HUES48 (cell line): ENCODE measurements around the gene SLC27A4.
"Not testable (repeated sequence)": the region's sequence is repeated elsewhere in the genome, so short reads cannot be mapped to it uniquely, and the experiment has no call there.

Experiments
- H3K27ac ChIP-seq: one replicate; pipeline ENCODE4 v1.7.0; 2013; ENCODE audit warnings: low read depth, low read length, inconsistent platforms
- H3K27me3 ChIP-seq: 2 replicates; pipeline ENCODE4 v1.6.1; 2013; ENCODE audit warnings: mild to moderate bottlenecking, low read length; ENCODE audit not compliant: control insufficient read depth, insufficient read depth
- H3K36me3 ChIP-seq: 2 replicates; pipeline ENCODE4 v1.6.1; 2013; ENCODE audit warnings: low read length; ENCODE audit not compliant: control insufficient read depth, insufficient read depth
- H3K4me1 ChIP-seq: 2 replicates; pipeline ENCODE4 v1.6.1; 2013; ENCODE audit warnings: mild to moderate bottlenecking, low read length; ENCODE audit not compliant: control insufficient read depth, insufficient read depth
- H3K4me3 ChIP-seq: 2 replicates; pipeline ENCODE4 v1.5.1; 2013; ENCODE audit warnings: mild to moderate bottlenecking, low read depth, low read length
- H3K9ac ChIP-seq: 2 replicates; pipeline ENCODE4 v1.6.1; 2013; ENCODE audit warnings: mild to moderate bottlenecking, low read depth, low read length, moderate library complexity
- H3K9me3 ChIP-seq: 2 replicates; pipeline ENCODE4 v1.6.1; 2013; ENCODE audit warnings: low read length; ENCODE audit not compliant: control insufficient read depth, insufficient read depth

SLC27A4 gene

GRCh38 chr9:128325629-128326028 is 14.7 kb upstream of the SLC27A4 start:
- H3K36me3 ChIP-seq, result peaks cover 46% of the 10 kb centered on the region
- no peak overlapping the region for H3K27ac ChIP-seq
- no peak overlapping the region for H3K4me3 ChIP-seq
- H3K9me3 ChIP-seq, result no peaks in the 10 kb centered on the region
- no peaks in the 10 kb centered on the region; the same call in 1 of the 2 replicates for H3K4me1 ChIP-seq
- no peak overlapping the region for H3K9ac ChIP-seq
- no peaks in the 10 kb centered on the region for H3K27me3 ChIP-seq

- Histone ChIP-seq H3K9ac (no peak overlapping the region), H3K4me3 (no peak overlapping the region), H3K9me3 (no peaks in the 10 kb centered on the region), H3K36me3 (peaks cover 27% of the 10 kb centered on the region), H3K27ac (no peak overlapping the region), H3K4me1 (no peaks in the 10 kb centered on the region), H3K27me3 (no peaks in the 10 kb centered on the region)
Observed at GRCh38 chr9:128333451-128333869, 6.9 kb upstream of the SLC27A4 start.

GRCh38 chr9:128335161-128335560 is 5.2 kb upstream of the SLC27A4 start:
- Histone ChIP-seq H3K9me3 (no peaks in the 10 kb centered on the region), H3K9ac (no peak overlapping the region), H3K4me3 (no peak overlapping the region), H3K36me3 (peaks cover 18% of the 10 kb centered on the region), H3K27ac (no peak overlapping the region), H3K27me3 (no peaks in the 10 kb centered on the region), H3K4me1 (no peaks in the 10 kb centered on the region)

DNA sequence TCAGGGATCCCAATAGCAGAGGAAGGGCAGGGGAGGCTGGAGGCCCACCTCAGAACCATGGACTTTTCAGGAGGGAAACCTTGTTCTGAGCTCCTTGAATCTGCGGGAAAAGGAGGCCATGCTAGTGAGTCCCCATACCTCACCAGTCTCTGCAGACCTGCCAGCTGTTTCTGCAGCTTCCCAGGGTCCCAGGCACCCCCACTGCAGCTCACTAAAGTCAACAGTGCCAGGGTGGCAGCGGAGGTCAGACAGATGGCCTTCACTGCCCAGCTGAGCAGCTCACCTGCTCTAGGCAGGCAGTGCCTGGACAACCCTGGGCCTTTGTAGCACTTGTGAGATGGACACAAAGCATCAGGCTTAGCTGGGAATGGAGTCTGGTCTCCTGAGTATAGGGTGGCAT is 4.4 kb upstream of the SLC27A4 start:
- no peaks in the 10 kb centered on the region for H3K27me3 ChIP-seq
- H3K36me3 ChIP-seq, result peaks cover 18% of the 10 kb centered on the region
- H3K9me3 ChIP-seq, result no peaks in the 10 kb centered on the region
- no peaks in the 10 kb centered on the region for H3K4me1 ChIP-seq
- H3K27ac ChIP-seq, result no peak overlapping the region
- no peak overlapping the region for H3K4me3 ChIP-seq
- no peak overlapping the region for H3K9ac ChIP-seq

DNA sequence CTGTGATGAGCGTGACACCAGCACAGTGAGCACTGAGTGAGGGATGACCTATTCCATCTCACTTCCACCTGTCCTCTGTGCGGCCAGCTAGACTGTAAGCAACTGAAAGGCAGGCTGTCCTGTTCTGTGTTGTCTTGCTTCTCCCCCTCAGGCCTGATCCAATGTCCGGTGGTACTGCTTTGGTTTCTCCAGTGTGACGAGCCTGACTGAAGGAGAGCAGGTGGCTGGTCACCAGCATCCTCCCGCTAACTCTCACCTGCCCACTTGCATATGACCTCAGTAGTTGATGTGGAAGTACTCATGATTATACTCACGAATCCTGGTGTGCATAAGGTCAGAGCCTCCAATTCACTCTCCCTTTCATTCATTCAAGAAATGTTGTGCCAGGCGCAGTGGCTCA is 2.4 kb upstream of the SLC27A4 start:
- peaks cover 4% of the 10 kb centered on the region; the same call in 1 of the 2 replicates for H3K4me1 ChIP-seq
- no peak overlapping the region for H3K4me3 ChIP-seq
- no peaks in the 10 kb centered on the region for H3K9me3 ChIP-seq
- no peaks in the 10 kb centered on the region for H3K27me3 ChIP-seq
- H3K9ac ChIP-seq, result no peak overlapping the region
- peaks cover 10% of the 10 kb centered on the region for H3K36me3 ChIP-seq
- H3K27ac ChIP-seq, result no peak overlapping the region

DNA sequence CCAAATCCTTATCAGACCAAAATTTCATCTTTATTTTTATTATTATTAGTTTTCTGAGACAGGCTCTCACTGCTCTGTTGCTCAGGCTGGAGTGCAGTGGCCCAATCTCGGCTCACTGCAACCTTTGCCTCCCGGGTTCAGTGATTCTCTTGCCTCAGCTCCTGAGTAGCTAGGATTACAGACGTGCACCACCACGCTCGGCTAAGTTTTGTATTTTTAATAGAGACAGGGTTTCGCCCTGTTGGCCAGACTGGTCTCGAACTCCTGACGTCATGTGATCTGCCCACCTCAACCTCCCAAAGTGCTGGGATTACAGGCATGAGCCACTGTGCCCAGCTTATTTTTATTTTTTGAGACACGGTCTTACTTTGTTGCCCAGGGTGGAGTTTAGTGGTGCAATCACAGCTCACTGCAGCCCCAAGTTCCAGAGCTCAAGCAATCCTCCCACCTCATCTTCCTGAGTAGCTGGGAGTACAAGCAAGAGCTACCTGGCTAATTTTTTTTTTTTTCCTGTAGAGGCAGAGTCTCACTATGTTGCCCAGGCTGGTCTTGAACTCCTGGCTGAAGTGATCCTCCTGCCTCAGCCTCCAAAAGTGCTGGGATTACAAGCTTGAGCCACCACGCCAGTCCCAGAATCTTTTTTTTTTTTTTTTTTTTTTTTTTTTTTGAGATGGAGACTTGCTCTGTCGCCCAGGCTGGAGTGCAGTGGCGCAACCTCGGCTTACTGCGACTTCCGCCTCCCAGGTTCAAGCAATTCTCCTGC is 1.3 kb upstream of the SLC27A4 start:
- not testable (repeated sequence) for H3K4me1 ChIP-seq

GRCh38 chr9:128340691-128341434 is 536 bp downstream of the SLC27A4 start:
- no peak overlapping the region for H3K9ac ChIP-seq
- peak overlapping the region; percentile 90 for H3K4me3 ChIP-seq
- no peaks in the 10 kb centered on the region for H3K27me3 ChIP-seq
- H3K27ac ChIP-seq, result no peak overlapping the region
- no peaks in the 10 kb centered on the region for H3K9me3 ChIP-seq
- H3K36me3 ChIP-seq, result peaks cover 23% of the 10 kb centered on the region
- peaks cover 4% of the 10 kb centered on the region; the same call in 1 of the 2 replicates for H3K4me1 ChIP-seq

More for the DNA sequence above, 1.3 kb upstream of the SLC27A4 start:
- not testable (repeated sequence) for H3K9me3 ChIP-seq, H3K27me3 ChIP-seq, H3K27ac ChIP-seq, H3K4me3 ChIP-seq, H3K36me3 ChIP-seq, H3K9ac ChIP-seq

DNA sequence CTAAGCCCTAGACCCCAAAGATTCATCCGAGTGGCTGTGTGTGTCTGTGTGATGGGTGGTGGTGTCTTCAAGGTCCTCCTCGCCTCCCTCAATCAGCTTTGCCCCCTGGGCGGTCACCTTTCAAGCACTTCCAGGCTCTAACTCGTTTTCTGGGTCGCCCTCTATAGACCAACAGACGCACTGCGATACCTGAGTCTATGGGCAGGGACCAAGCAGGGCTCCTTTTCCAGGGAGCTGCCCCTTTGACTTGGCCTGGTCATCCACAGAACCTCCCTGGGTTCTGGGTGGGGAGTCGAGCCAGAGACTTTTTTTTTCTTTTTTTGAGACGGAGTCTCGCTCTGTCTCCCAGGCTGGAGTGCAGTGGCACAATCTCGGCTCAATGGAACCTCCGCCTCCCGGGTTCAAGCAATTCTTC is 1.1 kb downstream of the SLC27A4 start:
- no peak overlapping the region for H3K9ac ChIP-seq

GRCh38 chr9:128342971-128343680 is 2.8 kb downstream of the SLC27A4 start:
- H3K36me3 ChIP-seq, result peaks cover 37% of the 10 kb centered on the region
- no peaks in the 10 kb centered on the region for H3K9me3 ChIP-seq
- H3K4me3 ChIP-seq, result no peak overlapping the region
- no peaks in the 10 kb centered on the region for H3K27me3 ChIP-seq
- no peak overlapping the region for H3K27ac ChIP-seq
- peaks cover 4% of the 10 kb centered on the region; the same call in 1 of the 2 replicates for H3K4me1 ChIP-seq
- H3K9ac ChIP-seq, result no peak overlapping the region

More for the DNA sequence above, 1.1 kb downstream of the SLC27A4 start:
- H3K4me3 ChIP-seq, result peak overlapping the region; percentile 90
- no peak overlapping the region for H3K27ac ChIP-seq
- peaks cover 26% of the 10 kb centered on the region for H3K36me3 ChIP-seq
- peaks cover 4% of the 10 kb centered on the region; the same call in 1 of the 2 replicates for H3K4me1 ChIP-seq
- H3K27me3 ChIP-seq, result no peaks in the 10 kb centered on the region
- no peaks in the 10 kb centered on the region for H3K9me3 ChIP-seq

GRCh38 chr9:128343855-128344254 is 3.5 kb downstream of the SLC27A4 start:
- Histone ChIP-seq H3K4me3 (no peak overlapping the region), H3K9ac (no peak overlapping the region), H3K4me1 (peaks cover 4% of the 10 kb centered on the region; the same call in 1 of the 2 replicates), H3K27me3 (no peaks in the 10 kb centered on the region), H3K27ac (no peak overlapping the region), H3K36me3 (peaks cover 44% of the 10 kb centered on the region), H3K9me3 (no peaks in the 10 kb centered on the region)
